ENCODE measurements around the gene SSTR1. TPM values are rescaled to one million over a fixed set of nuclear protein-coding genes. Genes with fewer than 3 reads are reported as not detected.

The SSTR1 gene
- total and polyA plus RNA-seq, 2 donors (not counting 3 experiments of a cell fraction or from before 2014, with no cell fraction given): 1.4 to 1.9 TPM

DNA sequence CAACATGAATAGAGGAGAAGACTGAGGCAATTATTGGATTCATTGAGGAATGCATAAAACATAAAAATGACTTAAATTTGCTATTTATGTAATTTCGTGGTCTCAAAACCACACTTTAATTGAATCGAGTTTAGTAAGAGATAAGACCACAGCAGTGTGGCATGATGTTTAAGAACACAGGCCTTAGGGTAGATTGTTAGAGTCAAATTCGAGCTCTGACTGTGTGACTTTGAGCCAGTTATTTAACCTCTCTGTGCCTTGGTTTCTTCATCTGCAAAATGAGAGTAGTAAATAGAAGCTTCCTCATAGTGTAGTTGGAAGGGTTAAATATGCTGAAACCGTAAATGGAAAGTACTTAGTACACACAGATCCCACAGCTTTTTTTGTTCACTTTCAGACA, 9.3 kb upstream of the SSTR1 start:
- Histone ChIP-seq H3K27me3 (ENCODE audit: control insufficient read depth in 2 of 2, insufficient read depth in 2 of 2, low read length in 2 of 2) (no peaks in the 10 kb centered on the region), H3K27ac (ENCODE audit: insufficient read depth, low read depth, low read length) (no peak overlapping the region), H3K36me3 (ENCODE audit: control insufficient read depth in 2 of 2, extremely low read depth in 1 of 2, insufficient read depth in 2 of 2, low read length in 2 of 2) (no peaks in the 10 kb centered on the region), H3K4me2 (ENCODE audit: insufficient read depth, low read length) (no peak overlapping the region), H2AFZ (ENCODE audit: low read depth, low read length) (no peak overlapping the region), H3K4me3 (replicated peaks in 1 of 3; ENCODE audit: insufficient read depth in 1 of 3, low read depth in 1 of 3, low read length in 3 of 3) (no peak overlapping the region), H3K9me1 (replicated peaks; ENCODE audit: control insufficient read depth, extremely low read depth, insufficient read depth, low read length) (no peaks in the 10 kb centered on the region), H3K9ac (replicated peaks; ENCODE audit: extremely low read depth, insufficient read depth, low read length) (no peak overlapping the region), H3K9me3 (replicated peaks; ENCODE audit: control insufficient read depth, insufficient read depth, low read length) (no peaks in the 10 kb centered on the region), H3K4me1 (ENCODE audit: control insufficient read depth, extremely low read depth, insufficient read depth, low read length) (no peaks in the 10 kb centered on the region), H4K20me1 (replicated peaks; ENCODE audit: control insufficient read depth, extremely low read depth, insufficient read depth, low read length) (no peaks in the 10 kb centered on the region), H3K79me2 (ENCODE audit: control insufficient read depth, insufficient read depth, low read length) (no peaks in the 10 kb centered on the region)
- ChIA-PET POLR2A (no interaction called here), CTCF (interaction anchor here (1.0 to 3.3 kb wide), 6 partner anchors 7 to 402 kb away, joined by 3 to 10 read pairs (median 5); partner anchors contain the start of gene SSTR1)
- intact Hi-C loops (cut with micrococcal nuclease): no loop called here
- dilution Hi-C loops (cut with MboI; ENCODE audit: extremely low pct_ligation_motif_present, low sequenced_read_pairs): no loop called here
- no TSS peak for BruUV-seq (replicated peaks)
- TF ChIP-seq MAX (IDR thresholded peaks at IDR 0.05; ENCODE audit: insufficient read depth, insufficient read length) (no peak), MYC (IDR thresholded peaks at IDR 0.05; ENCODE audit: low read depth, low read length) (no peak), FOS (IDR thresholded peaks at IDR 0.05; ENCODE audit: borderline replicate concordance, insufficient read depth, low read length) (no peak), JUN (IDR thresholded peaks at IDR 0.05; ENCODE audit: borderline replicate concordance, insufficient read depth, insufficient read length, low read depth) (no peak), GATA2 (IDR thresholded peaks at IDR 0.05; ENCODE audit: insufficient read depth, insufficient read length, low read depth, low read length) (no peak), POLR2AphosphoS5 (IDR thresholded peaks at IDR 0.05; ENCODE audit: insufficient read depth, low read depth, low read length) (no peak), CTCF (IDR thresholded peaks at IDR 0.05; ENCODE audit: extremely low read depth in 1 of 2, insufficient read depth in 1 of 2, low read depth in 1 of 2, low read length in 2 of 2) (no peak)
- no peak for FAIRE-seq
- no peak for DNase-seq (ENCODE audit: low read depth, low spot score)
